Right lobe of liver (tissue), 6 donors: Measurements from ENCODE around the gene PIK3R2. TPM values are rescaled to one million over a fixed set of nuclear protein-coding genes. Genes with fewer than 3 reads are reported as not detected.

Experiments
- ATAC-seq, 4 donors: fragments of 200-7000 bp; cut with Tn5 transposase; one replicate each; pipeline ENCODE4 v1.9.1; 2020; ENCODE audit warnings: mild to moderate bottlenecking in 4 of 4, moderate library complexity in 4 of 4
- DNase-seq, 3 donors: peaks; one replicate each; pipeline ENCODE4 v3.0.0-alpha.2; 2020
- H3K27ac ChIP-seq, 3 donors: fragments of 200-600 bp; one replicate each; pipeline ENCODE4 v1.8.0; 2022
- H3K27me3 ChIP-seq, 2 donors: fragments of 200-600 bp; one replicate each; pipeline ENCODE4 v1.8.0; 2022
- H3K36me3 ChIP-seq, 4 donors: fragments of 200-600 bp; sonication (generic) in 1 of 4; one replicate each; pipeline versions ENCODE4 v1.5.1 to v1.8.0; 2017 to 2022; ENCODE audit warnings: control low read depth in 1 of 4
- H3K4me1 ChIP-seq, 4 donors: fragments of 200-600 bp; sonication (generic) in 1 of 4; one replicate each; pipeline versions ENCODE4 v1.5.1 to v1.8.0; 2017 to 2022; ENCODE audit warnings: control low read depth in 1 of 4
- H3K4me3 ChIP-seq, 3 donors: fragments of 200-600 bp; one replicate each; pipeline ENCODE4 v1.8.0; 2022
- H3K9me3 ChIP-seq, 4 donors: fragments of 200-600 bp; sonication (generic) in 1 of 4; one replicate each; pipeline versions ENCODE4 v1.5.1 to v1.8.0; 2017 to 2022; ENCODE audit warnings: control low read depth in 1 of 4
- CTCF ChIP-seq, 4 donors: fragments of 200-600 bp in 3 of 4; fragments of 450-650 bp in 1 of 4; IDR thresholded peaks; one replicate each; pipeline versions ENCODE4 v1.5.1 to v1.8.0; 2016 to 2022; ENCODE audit warnings: antibody characterized with exemption in 4 of 4, mild to moderate bottlenecking in 2 of 4
- POLR2A ChIP-seq: fragments of 450-650 bp; IDR thresholded peaks from one replicate; pipeline ENCODE4 v1.6.1; 2017; ENCODE audit warnings: antibody characterized with exemption, mild to moderate bottlenecking
- WGBS: methylation state at CpG from one replicate; pipeline ENCODE4 v1.1.6; 2018; ENCODE audit warnings: low coverage, low lambda C conversion rate; ENCODE audit not compliant: insufficient coverage; ENCODE audit errors: missing lambda C conversion rate; 5-methylcytosine and 5-hydroxymethylcytosine counted together
- intact Hi-C, 2 donors: fragments of 100-400 bp; cut with DNase I; formaldehyde crosslinking; loops; one replicate each; pipeline versions ENCODE4 v1.11.2 to v1.14.1; 2022
- total RNA-seq, 6 experiments: library from RNA; depleted of rRNA in 2 of 6; stranded (reverse); fragments of >200 nt in 2 of 6; fragmentation: NEBNext Ultra II Directional in 3 of 6; extraction: Animal tissue kit (Norgen Biotek cat#: 25700) in 3 of 6; gene quantifications; one replicate each; pipeline versions ENCODE4 v1.1.0 to v1.2.4, GENCODE V29; 2016 to 2023
- donor health status: DM: no; HTN: yes; CAD: no.
- donor health status: DM: no; HTN: no; CAD: no.
- donor health status: DM: no; HTN: no; CAD: no.
- donor health status: DM: no; HTN: yes; CAD: no.
- donor health status: DM: no; HTN: yes; CAD: no.

PIK3R2 gene
- total RNA-seq, 6 experiments from 2014 or later = 11.1 to 21.4 (median 14.6) TPM

- TF ChIP-seq CTCF (IDR thresholded peaks at IDR 0.05) = no peak
- no peak for TF ChIP-seq POLR2A
- Histone ChIP-seq H3K4me3 (no peak overlapping the region), H3K27me3 (no peaks in the 10 kb centered on the region), H3K9me3 (no peaks in the 10 kb centered on the region), H3K27ac (no peak overlapping the region), H3K4me1 (peaks cover 0 to 6% (median 0%) of the 10 kb centered on the region in 4 donors), H3K36me3 (peaks cover 0 to 62% (median 23%) of the 10 kb centered on the region in 4 donors)
- ATAC-seq = no peak
- WGBS = no CpG with 5 or more reads among the region's 19 CpGs
- DNase-seq = no peak
- intact Hi-C loops = no loop called here
These were observed 7.5 kb upstream of the PIK3R2 start for GRCh38 chr19:18145391-18145999.

GRCh38 chr19:18147396-18147795 is 5.6 kb upstream of the PIK3R2 start:
- 95% methylated on average over 7 of the region's 13 CpGs for WGBS
- peaks cover 0 to 49% (median 22%) of the 10 kb centered on the region in 4 donors for H3K36me3 ChIP-seq

GRCh38 chr19:18149596-18149975 is 3.4 kb upstream of the PIK3R2 start:
- DNase-seq = no peak
- ATAC-seq = no peak
- peaks cover 0 to 31% (median 9%) of the 10 kb centered on the region in 4 donors for H3K4me1 ChIP-seq
- intact Hi-C loops = no loop called here
- peaks cover 0 to 29% (median 14%) of the 10 kb centered on the region in 4 donors for H3K36me3 ChIP-seq
- WGBS = 69% methylated on average over 13 of the region's 16 CpGs
- no peak overlapping the region for H3K4me3 ChIP-seq
- TF ChIP-seq POLR2A (no peak), CTCF (IDR thresholded peaks at IDR 0.05) (no peak)
- no peak overlapping the region for H3K27ac ChIP-seq
- no peaks in the 10 kb centered on the region for H3K27me3 ChIP-seq
- no peaks in the 10 kb centered on the region for H3K9me3 ChIP-seq

More at GRCh38 chr19:18147396-18147795, 5.6 kb upstream of the PIK3R2 start:
- ATAC-seq = no peak
- no peak overlapping the region for H3K4me3 ChIP-seq
- H3K4me1 ChIP-seq = peaks cover 0 to 22% (median 5%) of the 10 kb centered on the region in 4 donors
- H3K27ac ChIP-seq = no peak overlapping the region
- no peak for DNase-seq
- TF ChIP-seq CTCF (IDR thresholded peaks at IDR 0.05) = no peak
- TF ChIP-seq POLR2A = no peak
- intact Hi-C loops = no loop called here
- H3K27me3 ChIP-seq = no peaks in the 10 kb centered on the region
- H3K9me3 ChIP-seq = no peaks in the 10 kb centered on the region

- Histone ChIP-seq H3K27me3 (no peaks in the 10 kb centered on the region), H3K27ac (peak overlapping the region; percentile 80 to 88 (median 85)), H3K4me1 (peaks cover 0 to 35% (median 10%) of the 10 kb centered on the region in 4 donors), H3K36me3 (peaks cover 0 to 18% (median 4%) of the 10 kb centered on the region in 4 donors), H3K4me3 (no peak overlapping the region), H3K9me3 (no peaks in the 10 kb centered on the region)
- TF ChIP-seq CTCF (IDR thresholded peaks at IDR 0.05) (no peak), POLR2A (no peak)
- WGBS = 96% methylated on average over 7 of the region's 18 CpGs
- DNase-seq = no peak
- intact Hi-C loops = no loop called here
- no peak for ATAC-seq
These were observed 2.0 kb upstream of the PIK3R2 start for GRCh38 chr19:18150776-18151624.
